SKM-1 (cell line): ENCODE measurements around the gene ABCA3.
A peak's percentile ranks its signal among the peaks of the same experiment; 100 is the strongest.
"Not testable (repeated sequence)": the region's sequence is repeated elsewhere in the genome, so short reads cannot be mapped to it uniquely, and the experiment has no call there.

Source experiments
- DNase-seq: peaks from one replicate; lab custom pipeline; 2025; ENCODE audit not compliant: unreplicated experiment; lab: John Stamatoyannopoulos, UW

Gene ABCA3

DNA sequence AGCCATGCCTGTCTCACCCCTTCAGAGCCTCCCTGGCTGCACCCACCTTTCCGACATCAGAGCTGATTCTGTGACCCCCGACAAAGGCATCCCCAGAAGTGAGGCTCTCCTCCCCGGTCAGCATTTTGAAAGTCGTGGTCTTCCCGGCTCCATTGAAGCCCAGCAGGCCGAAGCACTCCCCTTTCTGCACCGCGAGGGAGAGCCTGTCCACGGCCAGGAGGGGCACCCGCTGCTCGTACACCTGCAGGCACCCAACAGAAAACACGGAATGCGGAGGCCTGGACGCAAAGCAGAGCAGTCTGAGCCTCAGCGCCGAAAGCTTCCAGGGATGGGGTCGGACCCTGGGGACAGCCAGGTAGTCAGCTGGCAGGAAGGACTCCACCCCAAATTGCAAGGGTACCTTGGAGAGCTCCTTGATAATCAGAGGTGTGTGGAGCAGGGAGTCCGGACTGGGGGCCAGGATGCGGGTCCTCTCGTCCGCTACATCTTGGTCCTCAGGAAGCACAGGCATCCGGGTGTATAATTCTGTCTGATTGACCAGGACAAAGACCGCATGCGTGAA is 59.5 kb downstream of the ABCA3 start:
- no peak for DNase-seq

DNA sequence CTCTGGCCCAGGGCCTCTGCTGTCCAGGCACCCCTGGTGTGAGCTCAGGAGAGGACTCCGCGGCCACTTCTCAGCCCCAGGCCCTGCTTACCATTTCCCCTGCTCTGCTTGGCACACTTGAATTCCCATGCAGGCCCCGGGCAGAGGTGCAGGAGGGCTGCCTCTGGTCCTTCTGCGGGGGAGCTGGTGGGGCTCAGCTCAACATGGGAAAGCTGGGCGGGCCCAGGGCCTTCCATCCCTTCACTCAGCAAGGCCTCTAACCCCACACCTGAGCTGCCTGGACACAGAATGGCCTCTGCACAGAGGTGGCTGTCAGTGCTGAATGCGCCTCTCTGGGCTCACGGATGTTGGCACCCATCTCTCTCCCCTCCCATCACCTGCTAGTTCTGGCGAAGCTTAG is 60.1 kb downstream of the ABCA3 start:
- no peak for DNase-seq

DNA sequence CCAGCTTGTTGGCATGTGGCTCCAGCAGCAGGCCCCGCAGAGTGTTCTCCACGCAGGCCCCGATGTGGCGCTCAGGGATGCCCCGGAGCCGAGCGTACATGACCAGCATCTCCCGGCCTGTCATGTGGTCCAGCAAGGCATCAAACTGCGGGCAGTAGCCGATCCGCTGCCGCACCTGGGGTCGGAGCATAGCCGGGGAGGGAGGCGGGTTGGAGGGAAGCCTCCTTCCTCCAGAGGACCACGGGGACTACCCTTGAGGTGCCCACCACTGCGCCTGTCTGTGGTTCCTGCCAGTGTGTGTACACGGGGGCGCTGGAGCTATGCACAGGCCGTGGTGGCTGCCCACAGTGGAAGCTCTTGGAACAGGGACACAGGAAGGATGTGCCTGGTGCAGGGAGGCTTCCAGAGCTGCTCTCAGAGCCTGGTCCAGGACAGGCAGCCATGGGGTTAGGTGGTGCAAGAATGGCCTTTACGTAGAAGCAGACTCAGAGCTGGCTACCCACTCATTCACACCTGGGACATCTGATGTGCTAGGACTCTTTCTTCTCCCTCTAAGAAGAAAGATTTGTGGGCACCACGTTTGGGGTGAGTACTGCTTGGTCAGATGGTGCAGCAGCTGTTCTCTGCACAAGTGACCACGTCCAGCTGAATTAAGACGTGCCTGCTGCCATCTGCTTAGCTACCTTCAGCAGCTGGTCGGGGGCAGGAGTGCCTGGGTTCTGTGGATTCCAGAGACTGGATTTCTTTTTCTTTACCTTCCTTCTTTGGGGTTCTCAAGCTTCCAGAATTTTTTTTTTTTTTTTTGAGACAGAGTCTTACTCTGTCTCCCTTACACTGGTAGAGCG is 61.4 kb downstream of the ABCA3 start:
- DNase-seq = no peak

DNA sequence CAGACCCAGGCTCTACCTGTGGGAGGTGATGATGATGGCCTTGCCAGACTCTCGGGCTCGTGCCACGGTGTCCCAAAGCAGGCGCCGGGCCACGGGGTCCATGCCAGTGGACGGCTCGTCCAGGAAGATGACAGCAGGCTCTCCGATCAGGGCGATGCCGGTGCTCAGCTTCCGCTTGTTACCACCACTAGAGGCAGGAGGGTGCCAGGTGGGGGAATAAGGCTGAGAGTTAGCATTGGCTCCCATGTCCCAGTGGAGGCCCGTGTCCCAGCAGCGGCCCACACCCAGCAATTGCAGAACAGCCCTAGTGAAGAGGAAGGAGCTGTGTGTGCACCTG is 62.3 kb downstream of the ABCA3 start:
- no peak for DNase-seq

DNA sequence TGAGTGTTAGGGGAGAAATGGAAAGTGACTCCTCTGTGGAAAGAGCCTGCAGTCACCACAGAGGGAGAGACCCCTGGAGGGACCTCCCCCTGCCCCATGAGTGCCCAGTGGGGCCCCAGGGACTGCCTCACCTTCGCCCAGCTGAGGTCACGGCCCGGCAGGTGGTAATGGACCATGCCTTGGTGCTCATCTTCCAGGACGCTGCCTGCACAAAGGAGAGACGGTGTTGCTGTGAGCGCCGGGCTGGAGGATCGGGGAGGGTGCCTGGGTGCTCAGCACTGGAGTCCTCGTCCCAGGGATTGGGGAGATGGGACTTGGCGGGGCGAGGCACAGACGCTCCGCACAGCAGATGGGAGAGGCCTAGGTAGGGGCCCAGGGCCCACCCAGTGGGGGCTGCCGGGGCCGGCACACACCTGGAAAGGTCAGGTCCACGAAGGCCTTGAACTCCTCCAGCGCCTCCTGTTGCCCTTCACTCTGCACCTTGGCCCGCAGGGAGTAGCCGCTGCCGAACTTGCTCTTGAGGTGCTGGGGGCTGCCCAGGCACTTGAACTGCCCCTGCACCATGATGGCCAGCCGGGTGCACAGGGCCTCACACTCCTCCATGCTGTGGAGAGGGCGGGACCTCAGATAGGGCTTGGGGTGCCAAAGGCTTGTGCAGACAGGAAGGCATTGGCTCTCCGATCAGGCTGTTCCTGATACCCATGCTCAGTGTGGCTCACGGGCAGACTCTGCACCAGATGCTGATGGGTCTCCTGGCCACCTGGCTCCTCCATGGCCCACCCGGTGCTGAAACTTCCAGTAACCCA is 62.9 kb downstream of the ABCA3 start:
- no peak for DNase-seq

DNA sequence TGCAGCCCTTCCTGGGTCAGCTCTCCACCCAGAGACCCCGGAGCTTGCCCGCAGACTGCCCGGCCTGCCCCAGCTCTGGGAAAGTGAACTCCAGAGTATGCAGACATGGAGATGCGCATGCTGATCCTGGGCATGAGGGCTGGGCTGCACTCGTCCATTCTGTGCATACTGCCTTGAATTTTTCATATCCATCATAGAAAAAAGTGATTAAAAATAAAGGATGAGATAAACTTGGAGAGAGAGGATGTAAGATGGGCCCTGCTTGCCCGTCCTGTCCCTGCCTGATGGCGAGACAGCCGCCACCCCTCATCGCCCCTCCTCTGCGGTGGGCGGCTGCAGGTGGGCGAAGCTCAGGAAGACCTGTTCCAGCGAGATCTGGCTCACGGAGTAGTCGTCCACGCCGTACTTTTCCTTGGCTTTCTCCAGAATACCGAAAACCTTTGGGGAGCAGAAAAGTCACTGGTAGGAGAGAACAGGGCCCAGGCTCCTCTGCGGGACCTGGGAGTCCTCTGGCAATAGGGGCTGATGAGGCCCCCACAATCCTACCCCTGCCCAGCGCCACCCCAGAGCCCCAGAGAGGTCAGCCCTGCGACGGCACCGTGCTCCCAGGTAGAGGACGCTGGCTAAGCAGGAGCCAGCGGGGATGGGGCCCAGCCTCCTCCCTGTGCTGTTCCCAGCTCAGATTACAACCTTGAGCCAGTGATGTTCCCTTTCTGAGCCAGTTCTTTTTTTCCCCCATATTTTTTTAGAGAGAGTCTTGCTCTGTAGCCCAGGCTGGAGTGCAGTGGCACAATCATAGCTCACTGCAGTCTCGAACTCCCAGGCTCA is 63.9 kb downstream of the ABCA3 start:
- no peak for DNase-seq

DNA sequence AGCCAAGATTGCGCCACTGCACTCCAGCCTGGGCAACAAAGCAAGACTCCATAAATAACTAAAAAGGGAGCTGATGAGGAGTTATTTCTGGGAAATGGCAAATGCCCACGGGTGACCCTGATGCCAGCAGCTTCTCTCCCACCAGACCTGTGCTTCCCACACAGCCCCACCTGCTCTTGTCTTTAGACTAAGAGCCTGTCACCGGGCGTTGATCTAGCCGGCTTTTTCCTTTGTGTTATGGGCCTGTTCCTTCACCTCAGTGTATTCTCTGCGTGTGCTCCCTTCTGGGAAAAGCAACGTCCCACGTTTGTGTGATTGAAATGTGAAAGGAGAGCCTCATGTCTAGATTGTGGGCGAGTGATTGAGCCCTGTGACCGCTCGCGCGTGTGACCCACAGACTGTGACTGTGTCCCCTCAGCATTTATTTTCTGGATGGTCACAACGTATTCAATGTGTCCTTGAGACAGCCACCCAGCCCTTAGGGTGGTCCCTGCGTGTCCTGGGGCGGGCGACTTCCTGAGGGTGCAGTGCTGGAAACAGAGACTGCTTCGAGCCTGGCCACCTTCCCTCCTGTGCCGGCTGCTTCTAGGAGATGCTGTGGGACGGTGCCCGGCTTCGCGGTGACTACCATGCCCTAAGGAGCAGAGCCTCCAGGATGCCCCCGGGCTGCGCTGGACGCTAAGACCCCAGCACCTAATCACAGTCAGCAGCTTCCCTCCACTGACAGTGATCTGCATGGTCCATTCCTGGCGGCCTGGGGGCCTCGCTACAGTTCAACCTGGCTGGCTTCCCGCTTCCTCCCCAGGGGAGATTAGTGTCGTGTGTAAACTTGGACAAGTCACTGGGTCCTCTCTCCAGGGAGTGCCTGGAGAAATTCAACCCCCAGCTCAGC is 64.8 kb downstream of the ABCA3 start:
- no peak for DNase-seq

DNA sequence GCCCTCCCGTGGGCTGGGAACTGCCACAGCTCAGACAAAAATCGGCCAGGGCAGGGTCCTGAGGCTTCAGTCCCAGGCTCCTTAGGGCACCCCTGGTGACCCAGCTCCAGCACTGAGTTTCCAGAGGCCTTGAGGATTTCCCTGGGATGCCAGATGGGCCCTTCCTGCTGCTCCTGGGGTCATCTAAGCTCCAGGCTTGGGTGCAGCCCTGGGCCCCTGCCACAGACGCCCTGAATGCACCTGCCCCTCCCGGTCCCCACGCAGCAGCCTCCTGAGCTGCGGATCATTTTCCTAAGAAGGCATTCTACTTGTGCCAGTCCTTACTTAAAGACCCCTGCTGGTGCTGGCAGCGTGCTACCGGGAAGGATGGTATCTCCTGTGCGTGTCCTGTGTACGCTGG is 66.6 kb downstream of the ABCA3 start:
- no peak for DNase-seq

DNA sequence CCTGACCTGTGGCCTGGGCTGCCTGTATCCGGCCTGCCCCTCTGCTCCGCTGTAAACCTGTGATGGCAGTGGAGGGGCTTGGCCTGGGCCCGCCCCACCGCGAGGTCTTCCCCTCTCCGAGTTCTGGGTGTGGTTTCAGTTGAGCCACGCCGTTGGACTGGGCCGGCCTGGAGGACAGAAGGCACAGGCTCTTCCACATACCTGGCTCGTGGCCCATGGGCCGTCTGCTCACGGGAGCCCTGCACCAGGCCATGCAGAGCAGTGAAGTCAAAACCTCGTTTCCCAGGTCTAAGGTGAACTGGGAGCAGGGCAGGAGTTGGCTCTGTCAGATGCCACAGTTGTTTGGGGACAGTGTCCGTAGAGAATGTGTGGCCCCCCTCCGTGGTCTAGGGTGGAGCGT is 67.0 kb downstream of the ABCA3 start:
- DNase-seq = no peak

DNA sequence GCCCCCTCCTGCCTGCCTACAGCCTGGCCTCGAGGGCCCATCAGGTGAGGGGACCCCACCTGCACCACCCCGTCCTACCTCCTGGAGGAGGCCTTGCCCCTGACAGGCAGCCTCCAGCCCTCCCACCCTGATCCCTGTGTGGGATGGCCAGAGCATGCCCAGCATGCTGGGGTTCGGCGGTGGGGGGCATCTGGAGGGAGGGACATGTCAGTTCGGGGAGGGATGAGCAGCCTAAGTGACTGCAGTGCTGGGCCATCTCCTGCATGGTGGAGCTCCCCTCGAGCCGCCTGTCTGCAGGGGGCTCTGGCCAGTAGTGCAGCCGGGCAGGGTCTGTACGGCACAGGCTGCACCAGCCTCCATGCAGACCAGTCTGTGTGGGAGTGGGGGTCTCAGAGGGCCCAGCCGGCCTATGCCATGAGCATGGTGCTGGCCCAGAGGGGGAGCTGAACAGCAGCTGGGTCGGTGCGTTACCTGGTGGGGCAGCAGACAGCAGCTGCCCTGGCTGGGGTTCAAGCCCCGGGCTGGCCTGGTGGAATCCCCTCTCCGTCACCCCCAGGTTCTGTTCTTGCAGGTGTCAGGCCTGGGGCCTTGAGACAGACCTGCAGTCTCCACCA is 68.6 kb downstream of the ABCA3 start:
- no peak for DNase-seq

DNA sequence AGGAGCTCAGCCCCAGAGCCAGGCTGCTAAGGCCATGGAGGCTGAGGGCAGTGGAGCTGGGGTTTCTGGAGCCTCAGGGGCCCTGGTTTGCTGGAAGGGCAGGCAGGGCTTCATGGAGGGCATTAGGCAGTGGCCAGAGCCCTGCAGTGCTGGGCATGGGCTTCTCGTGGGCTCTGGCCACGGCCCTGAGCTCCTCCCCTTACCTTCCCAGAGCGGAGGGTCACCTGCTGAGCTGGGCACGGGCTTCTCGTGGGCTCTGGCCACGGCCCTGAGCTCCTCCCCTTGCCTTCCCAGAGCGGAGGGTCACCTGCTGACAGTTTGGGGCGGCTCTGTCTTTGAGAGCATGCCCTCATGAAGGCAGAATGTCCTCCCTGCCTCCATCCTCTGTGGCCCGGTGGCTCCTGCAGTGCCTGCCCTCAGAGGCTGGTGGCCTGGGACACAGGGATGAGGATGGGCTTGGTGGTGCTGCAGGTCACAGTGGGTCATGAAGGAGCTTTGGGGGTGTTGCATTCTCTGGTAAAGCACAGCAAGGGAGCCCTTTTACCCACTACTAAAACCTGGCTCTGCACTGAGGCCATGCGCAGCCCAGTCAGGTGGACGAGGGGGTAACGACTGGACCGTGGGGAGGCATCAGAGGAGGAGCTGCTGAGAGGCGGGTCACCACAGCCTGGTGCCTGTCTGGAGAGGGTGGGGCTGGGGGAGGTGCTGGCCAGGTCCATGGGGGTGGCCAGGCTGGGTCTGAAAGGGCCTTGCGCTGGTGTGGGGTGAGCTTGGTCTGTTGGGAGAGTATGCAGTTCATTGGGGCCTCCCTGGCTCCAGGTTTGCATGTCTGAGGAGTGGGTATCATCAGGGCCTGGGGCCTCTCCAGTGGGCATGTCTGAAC is 69.7 kb downstream of the ABCA3 start:
- DNase-seq = no peak

DNA sequence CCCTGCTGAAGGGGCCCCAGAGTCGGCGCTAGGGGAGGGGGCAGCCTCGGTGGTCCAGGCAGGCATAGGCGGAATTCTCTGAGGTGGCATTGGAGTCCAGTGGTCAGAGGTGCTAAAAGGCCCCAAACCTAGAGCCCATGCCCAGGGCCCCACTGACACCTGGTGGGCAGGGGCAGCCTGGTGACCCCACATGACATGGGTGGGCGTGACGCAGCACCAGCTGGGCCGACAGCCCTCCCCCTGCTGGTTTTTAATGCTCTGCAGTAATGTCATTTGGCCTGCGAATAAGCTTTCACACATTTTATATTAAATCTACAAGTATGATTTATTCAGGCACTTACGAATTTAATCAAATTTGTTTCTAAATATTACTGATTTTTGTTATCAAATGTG is 70.5 kb downstream of the ABCA3 start:
- no peak for DNase-seq

DNA sequence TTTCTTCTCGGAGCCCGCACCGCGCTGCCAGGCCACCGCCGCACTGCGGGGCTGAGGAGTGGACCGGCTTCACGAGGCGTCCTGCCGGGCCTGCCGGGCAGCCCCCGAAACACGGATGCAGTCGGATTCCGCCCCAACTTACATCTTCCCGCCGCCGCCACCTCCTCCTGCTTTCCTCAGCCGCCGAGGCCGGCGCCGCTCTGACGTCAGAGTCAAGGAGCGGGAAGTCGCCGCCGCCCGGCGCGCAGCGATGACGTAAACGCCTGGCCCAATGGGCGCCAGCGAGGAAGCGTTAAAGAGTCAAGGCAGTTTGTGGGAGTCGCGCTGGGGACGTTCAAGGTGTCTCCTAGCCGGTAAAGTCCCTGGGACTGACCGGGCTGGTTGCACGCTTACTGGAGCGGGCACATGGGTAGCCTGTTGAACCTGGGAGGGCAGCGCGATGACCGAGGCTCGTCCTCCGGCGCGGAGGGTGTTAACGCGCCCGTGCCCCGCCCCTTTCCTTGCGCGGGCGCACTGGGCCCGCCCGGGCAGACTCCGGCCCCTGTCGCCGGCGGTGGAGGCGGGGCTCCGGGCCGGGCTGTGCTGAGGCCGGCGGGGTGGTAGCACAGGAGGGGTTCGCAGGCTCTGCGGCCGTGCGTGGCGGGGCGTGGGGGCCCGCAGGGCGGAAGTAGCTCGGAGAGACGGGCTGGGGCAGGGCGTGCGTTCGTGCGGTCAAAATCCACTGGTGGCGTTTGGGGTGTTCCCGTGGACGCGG is 72.4 kb downstream of the ABCA3 start, which contains the start of gene RNPS1:
TSS of gene RNPS1 (minus strand) at position 214 of the 754 bp plus-strand sequence. CDS start 3,483 bp downstream, outside the sequence.
- peak; percentile 74 for DNase-seq

DNA sequence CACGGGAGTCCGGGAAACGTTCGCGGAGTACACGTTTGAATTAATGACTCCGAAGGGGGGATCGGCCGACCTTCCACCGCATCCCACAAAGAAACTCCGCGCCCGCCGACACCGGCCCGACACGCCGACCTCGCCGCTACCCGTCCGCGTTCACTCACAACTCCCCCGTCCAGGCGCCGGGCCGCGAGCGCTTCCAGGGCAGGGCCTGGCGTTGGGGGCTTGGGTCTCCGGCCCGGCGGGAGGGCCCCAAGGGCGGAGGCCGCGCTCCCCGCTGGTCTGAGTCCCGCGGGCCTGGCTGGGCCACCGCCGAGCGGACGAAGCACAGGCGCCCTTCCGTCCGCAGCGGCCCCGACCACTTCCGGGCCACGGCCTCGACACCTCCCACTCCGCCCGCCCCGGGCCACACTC is 73.0 kb downstream of the ABCA3 start:
- not testable (repeated sequence) for DNase-seq

DNA sequence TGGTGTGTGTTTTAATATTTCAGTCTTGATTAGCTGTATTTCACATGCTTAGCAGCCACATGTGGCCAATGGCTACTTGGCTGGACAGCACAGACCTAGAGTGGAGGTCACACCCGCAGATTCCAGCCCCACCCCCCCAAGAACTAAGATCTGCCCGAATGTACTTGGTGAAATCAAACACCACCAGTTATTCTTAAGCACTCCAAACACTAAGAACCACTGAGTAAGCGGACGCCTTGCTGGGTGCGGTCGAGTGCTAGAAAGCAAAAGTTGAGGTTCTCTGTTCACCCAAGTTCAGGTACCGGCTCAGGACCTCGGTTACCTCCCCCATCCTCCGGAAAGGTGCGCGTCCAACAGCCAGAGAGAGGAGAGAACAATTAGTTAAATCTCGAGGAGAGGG is 73.6 kb downstream of the ABCA3 start:
- not testable (repeated sequence) for DNase-seq

DNA sequence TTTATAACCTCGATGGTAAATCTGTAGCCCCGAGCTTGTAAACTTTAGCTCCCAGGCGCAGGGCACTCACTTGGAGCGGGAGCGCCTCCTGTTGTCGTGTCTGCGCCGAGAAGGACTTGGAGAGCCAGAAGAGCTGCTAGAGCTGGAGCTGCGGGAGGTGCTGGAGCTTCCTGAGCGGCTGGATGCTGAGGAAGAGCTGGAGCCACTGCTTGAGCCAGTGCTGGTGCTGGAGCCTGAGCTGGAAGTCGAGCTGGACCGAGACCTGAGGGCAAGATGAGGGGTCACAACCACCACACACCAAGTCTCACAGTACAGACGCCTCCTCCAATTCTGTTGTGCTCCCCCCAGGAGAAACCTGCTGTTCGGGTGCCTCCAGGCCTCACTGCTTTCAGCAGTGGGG is 77.5 kb downstream of the ABCA3 start:
- DNase-seq = not testable (repeated sequence)

DNA sequence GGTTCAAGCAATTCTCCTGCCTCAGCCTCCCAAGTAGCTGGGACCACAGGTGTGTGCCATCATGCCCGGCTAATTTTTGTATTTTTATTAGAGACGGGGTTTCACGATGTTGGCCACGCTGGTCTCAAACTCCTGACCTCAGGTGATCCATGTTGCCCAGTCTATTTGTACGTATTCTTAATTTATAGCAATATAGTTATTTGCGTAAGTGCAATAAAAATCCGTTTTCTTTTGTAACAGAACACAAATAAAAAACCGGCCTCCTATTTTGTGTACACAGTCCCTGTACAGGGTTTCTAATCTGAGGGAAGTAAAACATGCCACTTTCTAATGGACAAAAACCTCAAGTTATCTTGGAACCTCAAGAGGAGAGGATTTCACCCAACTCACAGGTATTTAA is 80.3 kb downstream of the ABCA3 start:
- DNase-seq = no peak

DNA sequence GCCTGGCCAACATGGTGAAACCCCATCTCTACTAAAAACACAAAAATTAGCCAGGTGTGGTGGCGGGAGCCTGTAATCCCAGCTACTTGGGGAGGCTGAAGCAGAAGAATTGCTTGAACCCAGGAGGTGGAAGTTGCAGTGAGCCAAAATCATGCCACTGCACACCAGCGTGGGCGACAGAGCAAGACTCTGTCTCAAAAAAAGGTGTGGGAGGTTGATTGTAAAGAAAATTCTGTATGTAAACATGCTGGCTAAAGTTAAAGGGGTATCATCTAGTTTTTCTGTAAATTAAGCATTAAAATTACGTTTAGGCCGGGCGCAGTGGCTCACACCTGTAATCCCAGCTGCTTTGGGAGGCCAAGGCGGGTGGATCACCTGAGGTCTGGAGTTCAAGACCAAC is 82.0 kb downstream of the ABCA3 start:
- DNase-seq = not testable (repeated sequence)
